ENCODE measurements around the gene DNAH14.
A peak's percentile ranks its signal among the peaks of the same experiment; 100 is the strongest.
"Not testable (repeated sequence)": the region's sequence is repeated elsewhere in the genome, so short reads cannot be mapped to it uniquely, and the experiment has no call there.

Gene DNAH14

GRCh38 chr1:225360119-225360518, 430.6 kb downstream of the DNAH14 start:
- no peak for FAIRE-seq

GRCh38 chr1:225361176-225361575, 431.7 kb downstream of the DNAH14 start:
- FAIRE-seq, result no peak

GRCh38 chr1:225362805-225363204, 433.3 kb downstream of the DNAH14 start:
- peak; percentile 58 for FAIRE-seq

DNA sequence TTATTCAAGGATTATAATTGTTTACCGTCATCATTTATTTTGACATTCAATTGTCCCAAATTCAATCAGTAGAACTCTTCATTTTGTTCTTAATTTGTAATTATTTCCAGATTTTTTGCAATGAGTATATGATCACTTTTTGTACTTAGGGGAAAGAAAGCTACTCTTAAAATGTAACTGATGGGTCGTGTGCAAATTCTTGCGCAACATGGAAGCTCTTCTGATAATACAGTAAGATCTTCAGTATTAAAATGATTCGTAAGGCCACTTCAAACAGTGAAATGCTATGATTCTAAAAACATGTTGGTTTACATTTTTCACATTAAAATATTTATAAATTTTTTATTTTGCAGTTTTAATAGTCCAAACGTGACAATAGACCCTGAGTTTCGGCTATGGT, 435.0 kb downstream of the DNAH14 start:
- peak; percentile 18 for FAIRE-seq

- FAIRE-seq, result no peak
These were observed 436.5 kb downstream of the DNAH14 start for GRCh38 chr1:225366018-225366417.

DNA sequence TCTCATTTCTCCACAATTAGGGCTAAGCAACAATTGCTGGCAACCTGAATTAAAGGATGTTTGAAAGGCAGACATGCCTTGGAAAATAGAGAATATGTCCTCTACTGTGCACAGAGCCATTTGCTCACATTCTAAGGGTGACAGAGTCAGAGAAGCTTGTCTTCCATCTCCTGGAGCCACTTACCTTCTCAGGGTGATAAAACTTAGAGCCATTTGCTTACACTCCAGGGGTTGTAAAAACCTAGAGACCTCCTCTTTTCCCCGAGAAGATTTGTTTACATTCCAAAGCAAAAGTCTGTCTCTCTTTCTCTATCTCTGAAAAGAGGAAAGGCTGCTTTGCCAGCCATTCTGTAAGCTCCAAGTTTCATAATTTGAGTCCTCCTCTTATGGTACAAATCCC, 437.1 kb downstream of the DNAH14 start:
- FAIRE-seq, result no peak

DNA sequence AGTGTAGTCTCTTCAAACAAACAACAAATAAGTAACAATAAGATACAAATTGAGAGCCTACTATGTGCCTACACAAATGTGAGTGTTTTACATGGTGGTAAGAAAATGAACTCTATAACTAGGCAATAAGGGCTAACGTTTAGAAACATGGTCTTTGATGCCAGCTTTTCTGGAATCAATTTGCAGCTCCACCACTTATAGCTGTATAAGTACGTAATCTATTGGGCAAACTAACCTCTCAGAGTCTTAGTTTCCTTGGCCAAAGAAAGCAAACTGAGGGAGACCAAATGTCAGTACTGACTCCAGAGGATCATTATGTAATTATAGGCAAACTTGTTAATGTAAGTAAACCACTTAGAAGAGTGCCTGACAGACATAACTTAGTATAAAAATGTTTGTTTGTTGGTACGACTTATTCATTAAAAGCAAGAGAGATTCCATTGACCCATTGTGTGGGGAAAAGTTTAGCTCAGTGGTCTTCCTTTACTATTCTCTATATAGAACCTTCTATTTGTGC, 438.6 kb downstream of the DNAH14 start:
- FAIRE-seq, result no peak

- peak; percentile 63 for FAIRE-seq
These were observed 442.0 kb downstream of the DNAH14 start for GRCh38 chr1:225371366-225372010.

DNA sequence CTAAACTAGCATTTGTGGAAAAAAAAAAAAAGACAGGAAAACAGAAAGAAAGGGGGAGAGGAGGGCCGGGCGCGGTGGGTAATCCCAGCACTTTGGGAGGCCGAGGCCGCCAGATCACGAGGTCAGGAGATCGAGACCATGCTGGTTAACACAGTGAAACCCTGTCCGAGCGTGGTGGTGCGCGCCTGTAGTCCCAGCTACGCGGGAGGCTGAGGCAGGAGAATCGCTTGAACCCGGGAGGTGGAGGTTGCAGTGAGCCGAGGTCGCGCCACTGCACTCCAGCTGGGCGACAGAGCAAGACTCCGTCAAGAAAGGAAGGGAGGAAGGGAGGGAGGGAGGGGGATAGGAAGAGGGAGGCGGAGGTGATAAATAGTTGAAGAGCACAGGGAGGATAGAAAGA, 443.7 kb downstream of the DNAH14 start:
- no peak for FAIRE-seq

DNA sequence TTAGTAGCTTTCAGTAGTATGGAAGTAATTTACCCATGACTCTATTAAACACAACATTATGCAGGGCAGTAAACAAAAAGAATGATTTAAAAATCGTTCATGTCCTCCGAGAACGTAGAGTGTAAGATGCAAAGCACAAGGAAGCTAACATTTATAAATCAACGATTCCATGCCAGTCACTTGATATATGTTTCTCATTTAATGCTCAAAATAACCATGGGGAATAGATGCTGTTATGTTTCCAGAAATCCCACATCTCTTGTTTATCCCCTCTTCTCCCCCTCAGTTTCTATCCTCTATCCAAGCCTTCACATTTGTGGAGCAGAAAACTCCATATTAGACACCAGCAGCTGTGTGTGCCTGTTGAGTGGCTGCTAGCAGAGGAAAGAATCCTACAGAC, 445.5 kb downstream of the DNAH14 start:
- no peak for FAIRE-seq

- no peak for FAIRE-seq
These were observed 449.4 kb downstream of the DNAH14 start for GRCh38 chr1:225378880-225379279.

- FAIRE-seq, result no peak
These were observed 451.2 kb downstream of the DNAH14 start for GRCh38 chr1:225380691-225381090.

- not testable (repeated sequence) for FAIRE-seq
These were observed 457.4 kb downstream of the DNAH14 start for GRCh38 chr1:225386860-225387259.

GRCh38 chr1:225388372-225388771, 458.9 kb downstream of the DNAH14 start:
- no peak for FAIRE-seq

- no peak for FAIRE-seq
These were observed 460.4 kb downstream of the DNAH14 start for GRCh38 chr1:225389843-225390242.

GRCh38 chr1:225396357-225396756, 466.9 kb downstream of the DNAH14 start:
- FAIRE-seq, result no peak

GRCh38 chr1:225400968-225401367, 471.5 kb downstream of the DNAH14 start:
- FAIRE-seq, result no peak

- no peak for FAIRE-seq
These were observed 477.7 kb downstream of the DNAH14 start for GRCh38 chr1:225406976-225407725.

- FAIRE-seq, result no peak
These were observed 478.3 kb downstream of the DNAH14 start for GRCh38 chr1:225407755-225408154.

DNA sequence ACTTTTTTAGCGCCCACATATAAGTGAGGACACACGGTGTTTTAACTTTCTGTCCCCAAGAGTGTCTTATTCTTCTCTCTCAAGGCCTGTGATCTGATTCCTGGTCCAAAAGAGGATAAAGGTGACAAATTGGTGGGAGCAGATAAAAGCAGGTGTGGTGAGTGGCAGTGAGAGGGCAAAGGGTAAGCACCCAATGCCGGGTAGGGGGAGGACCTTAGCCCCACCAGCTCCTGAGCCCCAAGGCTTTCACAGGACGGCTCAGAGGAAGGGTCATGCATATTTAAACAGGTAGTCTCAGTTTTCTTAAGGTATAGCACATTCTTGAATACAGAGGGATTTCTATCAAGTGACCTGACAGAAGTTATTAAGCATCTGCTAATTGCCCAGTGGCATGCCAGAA, 478.8 kb downstream of the DNAH14 start:
- no peak for FAIRE-seq

DNA sequence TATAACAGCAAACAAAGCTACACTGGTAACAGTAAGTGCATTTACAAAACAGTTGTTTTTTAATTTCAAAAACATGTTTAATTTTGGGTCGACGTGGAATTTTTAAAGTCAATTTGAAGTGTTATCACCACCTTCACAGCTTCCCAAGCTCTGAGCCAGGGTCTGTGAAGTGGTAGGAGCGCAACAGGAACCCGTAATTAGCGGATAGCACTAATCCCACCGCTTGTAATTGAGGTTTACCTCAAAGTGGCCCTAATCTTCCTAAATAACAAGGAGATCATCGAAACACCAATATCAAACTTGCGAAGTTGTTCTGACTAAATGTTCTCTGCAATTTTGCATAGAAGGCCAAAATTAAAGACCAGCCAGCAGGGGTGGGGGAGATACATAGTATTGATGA, 479.6 kb downstream of the DNAH14 start:
- no peak for FAIRE-seq

- FAIRE-seq, result no peak
These were observed 480.6 kb downstream of the DNAH14 start for GRCh38 chr1:225410036-225410435.

DNA sequence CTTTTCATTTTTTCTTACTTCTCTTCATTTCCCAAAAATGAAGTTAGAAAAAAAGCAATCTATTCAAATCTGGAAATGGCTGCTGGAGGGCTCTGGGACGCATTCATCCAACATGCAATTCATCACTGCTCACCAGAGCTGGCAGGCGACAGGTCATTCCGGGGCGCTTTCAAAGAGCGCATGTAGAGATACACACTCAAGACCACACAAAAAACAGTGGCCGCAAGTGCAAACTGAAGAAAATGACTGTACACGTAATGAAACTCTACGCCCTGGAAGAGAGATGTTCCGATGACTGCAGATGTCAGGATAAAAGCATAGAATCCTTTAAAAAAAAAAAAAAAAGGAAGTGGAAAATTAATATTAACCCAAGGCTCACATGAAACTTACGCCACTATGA, 482.8 kb downstream of the DNAH14 start:
- FAIRE-seq, result no peak

- FAIRE-seq, result no peak
These were observed 483.4 kb downstream of the DNAH14 start for GRCh38 chr1:225412803-225413351.

Data from endometrium (tissue), 2 donors.